ENCODE data around the gene HNRNPAB. TPM values are rescaled to one million over a fixed set of nuclear protein-coding genes. Genes with fewer than 3 reads are reported as not detected.
"Not testable (repeated sequence)": the region's sequence is repeated elsewhere in the genome, so short reads cannot be mapped to it uniquely, and the experiment has no call there.

HNRNPAB gene
- total RNA-seq, 1 donor from 2014 or later: 58.1 TPM

- DNase-seq (ENCODE audit: low read depth in 2 of 2): no peak
Measured at GRCh38 chr5:178212241-178213002, 8.1 kb downstream of the HNRNPAB start.

- DNase-seq (ENCODE audit: low read depth in 2 of 2): no peak
Measured at GRCh38 chr5:178213003-178213461, 8.7 kb downstream of the HNRNPAB start.

GRCh38 chr5:178213748-178214151 is 9.4 kb downstream of the HNRNPAB start:
- DNase-seq (ENCODE audit: low read depth in 2 of 2): no peak

GRCh38 chr5:178214160-178214803 is 9.9 kb downstream of the HNRNPAB start:
- DNase-seq (ENCODE audit: low read depth in 2 of 2): no peak

GRCh38 chr5:178215280-178216002 is 11.1 kb downstream of the HNRNPAB start:
- no peak for DNase-seq (ENCODE audit: low read depth in 2 of 2)

- DNase-seq (ENCODE audit: low read depth in 2 of 2): no peak
Measured at GRCh38 chr5:178216088-178216534, 11.8 kb downstream of the HNRNPAB start.

GRCh38 chr5:178216779-178217178 is 12.4 kb downstream of the HNRNPAB start:
- no peak for DNase-seq (ENCODE audit: low read depth in 2 of 2)

GRCh38 chr5:178218237-178218776 is 14.0 kb downstream of the HNRNPAB start:
- no peak for DNase-seq (ENCODE audit: low read depth in 2 of 2)

GRCh38 chr5:178218827-178219226 is 14.5 kb downstream of the HNRNPAB start:
- no peak for DNase-seq (ENCODE audit: low read depth in 2 of 2)

GRCh38 chr5:178221282-178221681 is 16.9 kb downstream of the HNRNPAB start:
- DNase-seq (ENCODE audit: low read depth in 2 of 2): no peak

GRCh38 chr5:178221853-178222252 is 17.5 kb downstream of the HNRNPAB start:
- no peak for DNase-seq (ENCODE audit: low read depth in 2 of 2)

GRCh38 chr5:178222292-178222691 is 18.0 kb downstream of the HNRNPAB start:
- no peak for DNase-seq (ENCODE audit: low read depth in 2 of 2)

- no peak for DNase-seq (ENCODE audit: low read depth in 2 of 2)
Measured at GRCh38 chr5:178223196-178223773, 19.0 kb downstream of the HNRNPAB start.

- DNase-seq (ENCODE audit: low read depth in 2 of 2): no peak
Measured at GRCh38 chr5:178223828-178224335, 19.5 kb downstream of the HNRNPAB start.

GRCh38 chr5:178224403-178224802 is 20.1 kb downstream of the HNRNPAB start:
- no peak for DNase-seq (ENCODE audit: low read depth in 2 of 2)

GRCh38 chr5:178225174-178225573 is 20.8 kb downstream of the HNRNPAB start:
- DNase-seq (ENCODE audit: low read depth in 2 of 2): no peak

GRCh38 chr5:178227138-178227659 is 22.9 kb downstream of the HNRNPAB start:
- peak in 1 of 2 donors; percentile 68 for DNase-seq (ENCODE audit: low read depth in 2 of 2)

GRCh38 chr5:178227929-178228328 is 23.6 kb downstream of the HNRNPAB start:
- no peak for DNase-seq (ENCODE audit: low read depth in 2 of 2)

GRCh38 chr5:178228609-178229008 is 24.3 kb downstream of the HNRNPAB start:
- no peak for DNase-seq (ENCODE audit: low read depth in 2 of 2)

GRCh38 chr5:178229111-178229510 is 24.8 kb downstream of the HNRNPAB start:
- DNase-seq (ENCODE audit: low read depth in 2 of 2): not testable (repeated sequence)

GRCh38 chr5:178229861-178230260 is 25.5 kb downstream of the HNRNPAB start:
- DNase-seq (ENCODE audit: low read depth in 2 of 2): no peak

All from lung microvascular endothelial cell (primary cell).